ENCODE results near the gene FAM237B.

The FAM237B gene

GRCh38 chr7:90290244-90291113, 30.6 kb downstream of the FAM237B start:
- no peak for DNase-seq

GRCh38 chr7:90288154-90288553, 33.0 kb downstream of the FAM237B start:
- no peak for DNase-seq

- no peak for DNase-seq
Observed at GRCh38 chr7:90276033-90276728, 44.9 kb downstream of the FAM237B start.

GRCh38 chr7:90274161-90274560, 46.9 kb downstream of the FAM237B start:
- no peak for DNase-seq

GRCh38 chr7:90272242-90272641, 48.9 kb downstream of the FAM237B start:
- no peak for DNase-seq

GRCh38 chr7:90271753-90272152, 49.4 kb downstream of the FAM237B start:
- no peak for DNase-seq

GRCh38 chr7:90270431-90271178, 50.5 kb downstream of the FAM237B start:
- DNase-seq, result no peak

GRCh38 chr7:90269163-90269562, 51.9 kb downstream of the FAM237B start:
- DNase-seq, result no peak

GRCh38 chr7:90267263-90267858, 53.7 kb downstream of the FAM237B start:
- no peak for DNase-seq

- no peak for DNase-seq
Observed at GRCh38 chr7:90266808-90267207, 54.3 kb downstream of the FAM237B start.
